Smooth muscle cell (in vitro differentiated cells): ENCODE data around the gene ADPGK. TPM values are rescaled to one million over a fixed set of nuclear protein-coding genes. Genes with fewer than 3 reads are reported as not detected.

Experiments
- DNase-seq: peaks from one replicate; lab custom pipeline; 2025; ENCODE audit not compliant: unreplicated experiment; lab: John Stamatoyannopoulos, UW
- H2AFZ ChIP-seq: fragments of 200-600 bp; sonication (generic); 2 replicates; pipeline ENCODE4 v1.6.0; 2016; ENCODE audit warnings: antibody characterized with exemption, low read depth, mild to moderate bottlenecking
- H3F3A ChIP-seq: fragments of 200-600 bp; sonication (generic); 2 replicates; pipeline ENCODE4 v1.6.0; 2017; ENCODE audit warnings: antibody characterized with exemption, low read depth
- H3K27ac ChIP-seq: fragments of 200-600 bp; sonication (generic); 2 replicates; pipeline ENCODE4 v1.5.1; 2016; ENCODE audit warnings: low read depth, mild to moderate bottlenecking
- H3K27me3 ChIP-seq: fragments of 200-600 bp; sonication (generic); 2 replicates; pipeline ENCODE4 v1.6.1; 2016; ENCODE audit warnings: low read depth, mild to moderate bottlenecking
- H3K36me3 ChIP-seq: fragments of 200-600 bp; sonication (generic); 2 replicates; pipeline ENCODE4 v1.5.1; 2016; ENCODE audit warnings: low read depth
- H3K4me1 ChIP-seq: fragments of 200-600 bp; sonication (generic); 2 replicates; pipeline ENCODE4 v1.5.1; 2016; ENCODE audit warnings: low read depth
- H3K4me2 ChIP-seq: fragments of 200-600 bp; sonication (generic); 2 replicates; pipeline ENCODE4 v1.6.0; 2016; ENCODE audit warnings: mild to moderate bottlenecking
- H3K4me3 ChIP-seq: fragments of 200-600 bp; sonication (generic); 2 replicates; pipeline ENCODE4 v1.5.1; 2016; ENCODE audit warnings: mild to moderate bottlenecking
- H3K79me2 ChIP-seq: fragments of 200-600 bp; sonication (generic); 2 replicates; pipeline ENCODE4 v1.6.0; 2016; ENCODE audit warnings: low read depth, mild to moderate bottlenecking
- H3K9ac ChIP-seq: fragments of 200-600 bp; sonication (generic); 2 replicates; pipeline ENCODE4 v1.6.0; 2016; ENCODE audit warnings: low read depth
- H3K9me3 ChIP-seq: fragments of 200-600 bp; sonication (generic); replicated peaks from 2 replicates; pipeline ENCODE4 v1.5.1; 2016; ENCODE audit warnings: low read depth
- H4K20me1 ChIP-seq: fragments of 200-600 bp; sonication (generic); 2 replicates; pipeline ENCODE4 v1.6.0; 2016; ENCODE audit warnings: low read depth
- CTCF ChIP-seq: fragments of 200-600 bp; sonication (generic); IDR thresholded peaks from 2 replicates; pipeline ENCODE4 v1.5.1; 2017; ENCODE audit warnings: borderline replicate concordance, mild to moderate bottlenecking, antibody characterized with exemption; ENCODE audit not compliant: insufficient read depth, poor library complexity, severe bottlenecking
- WGBS: methylation state at CpG from one replicate; pipeline ENCODE4 v1.1.7; 2016; ENCODE audit warnings: low lambda C conversion rate; 5-methylcytosine and 5-hydroxymethylcytosine counted together
- polyA plus RNA-seq: library from polyadenylated mRNA; unstranded; fragments of >200 nt; fragmentation: Nextera tagmentation; extraction: Ambion mirVana; gene quantifications from 2 replicates; pipeline ENCODE4 v1.2.1, GENCODE V29; 2016
- total RNA-seq: library from RNA; depleted of rRNA; stranded (reverse); fragments of >200 nt; gene quantifications from 2 replicates; pipeline ENCODE4 v1.2.3, GENCODE V29; 2014

ADPGK gene
- total and polyA plus RNA-seq, 2 experiments from 2014 or later: 53.4 to 67.3 TPM

GRCh38 chr15:72824781-72825180 lies 41.2 kb upstream of the ADPGK start:
- Histone ChIP-seq H3K79me2 (no peaks in the 10 kb centered on the region), H3K27me3 (peaks cover 18% of the 10 kb centered on the region), H3F3A (no peaks in the 10 kb centered on the region), H4K20me1 (no peaks in the 10 kb centered on the region), H3K9me3 (no peaks in the 10 kb centered on the region), H3K4me3 (no peak overlapping the region), H2AFZ (no peak overlapping the region), H3K36me3 (no peaks in the 10 kb centered on the region), H3K9ac (no peak overlapping the region), H3K4me1 (no peaks in the 10 kb centered on the region), H3K27ac (no peak overlapping the region), H3K4me2 (no peak overlapping the region)
- WGBS: 93% methylated on average over 7 of the region's 7 CpGs
- TF ChIP-seq CTCF: no peak
- DNase-seq: no peak

- no peaks in the 10 kb centered on the region for H3K9me3 ChIP-seq
- H3K27ac ChIP-seq: no peak overlapping the region
- peaks cover 20% of the 10 kb centered on the region for H3K27me3 ChIP-seq
- 90% methylated on average over 14 of the region's 14 CpGs for WGBS
- no peaks in the 10 kb centered on the region for H3K36me3 ChIP-seq
- H4K20me1 ChIP-seq: no peaks in the 10 kb centered on the region
- H3F3A ChIP-seq: no peaks in the 10 kb centered on the region
- H3K4me2 ChIP-seq: no peak overlapping the region
- H2AFZ ChIP-seq: no peak overlapping the region
- no peak for DNase-seq
- H3K9ac ChIP-seq: no peak overlapping the region
- no peaks in the 10 kb centered on the region for H3K4me1 ChIP-seq
- no peak overlapping the region for H3K4me3 ChIP-seq
- no peaks in the 10 kb centered on the region for H3K79me2 ChIP-seq
- no peak for TF ChIP-seq CTCF
Observed at GRCh38 chr15:72824112-72824511, 40.6 kb upstream of the ADPGK start.

- no peak overlapping the region for H2AFZ ChIP-seq
- H3K9ac ChIP-seq: no peak overlapping the region
- H3K36me3 ChIP-seq: no peaks in the 10 kb centered on the region
- TF ChIP-seq CTCF: no peak
- no peaks in the 10 kb centered on the region for H3K79me2 ChIP-seq
- no peak overlapping the region for H3K4me3 ChIP-seq
- no peaks in the 10 kb centered on the region for H4K20me1 ChIP-seq
- no peaks in the 10 kb centered on the region for H3K9me3 ChIP-seq
- no peaks in the 10 kb centered on the region for H3F3A ChIP-seq
- DNase-seq: no peak
- H3K4me2 ChIP-seq: no peak overlapping the region
- no peak overlapping the region for H3K27ac ChIP-seq
- H3K4me1 ChIP-seq: no peaks in the 10 kb centered on the region
- 79% methylated on average over 4 of the region's 4 CpGs for WGBS
- peaks cover 23% of the 10 kb centered on the region for H3K27me3 ChIP-seq
Observed at GRCh38 chr15:72820278-72820677, 36.7 kb upstream of the ADPGK start.

- Histone ChIP-seq H3K9me3 (no peaks in the 10 kb centered on the region), H3K4me3 (no peak overlapping the region), H3K79me2 (no peaks in the 10 kb centered on the region), H4K20me1 (no peaks in the 10 kb centered on the region), H3K36me3 (no peaks in the 10 kb centered on the region), H3K4me2 (no peak overlapping the region), H3K4me1 (no peaks in the 10 kb centered on the region), H2AFZ (no peak overlapping the region), H3K27me3 (peaks cover 23% of the 10 kb centered on the region), H3K27ac (no peak overlapping the region), H3F3A (no peaks in the 10 kb centered on the region), H3K9ac (no peak overlapping the region)
- TF ChIP-seq CTCF: no peak
- WGBS: 91% methylated on average over 6 of the region's 6 CpGs
- DNase-seq: no peak
Observed at GRCh38 chr15:72818632-72819031, 35.1 kb upstream of the ADPGK start.
